ENCODE results near the gene CDS2. TPM values are rescaled to one million over a fixed set of nuclear protein-coding genes. Genes with fewer than 3 reads are reported as not detected.

Gene CDS2
- total and polyA plus RNA-seq, 2 experiments from 2014 or later: 18.7 to 31.9 TPM

- Histone ChIP-seq H3K4me1 (ENCODE audit: low read depth) (no peaks in the 10 kb centered on the region), H3K4me3 (no peak overlapping the region), H3K27me3 (no peaks in the 10 kb centered on the region), H3K36me3 (peaks cover 15% of the 10 kb centered on the region), H3K9me3 (ENCODE audit: low read depth) (no peaks in the 10 kb centered on the region), H3K27ac (no peak overlapping the region)
- no peak for TF ChIP-seq CTCF (IDR thresholded peaks at IDR 0.05; ENCODE audit: low read depth, low read length)
- DNase-seq (ENCODE audit: low read depth in 1 of 2, low spot score in 1 of 2): peak in 1 of 2 donors; percentile 47
These were observed 55.1 kb downstream of the CDS2 start for GRCh38 chr20:5181958-5182357.

- no peak overlapping the region for H3K4me3 ChIP-seq
- no peak for DNase-seq (ENCODE audit: low read depth in 1 of 2, low spot score in 1 of 2)
- H3K36me3 ChIP-seq: peaks cover 18% of the 10 kb centered on the region
- no peak overlapping the region for H3K27ac ChIP-seq
- H3K27me3 ChIP-seq: no peaks in the 10 kb centered on the region
- no peaks in the 10 kb centered on the region for H3K4me1 ChIP-seq (ENCODE audit: low read depth)
- no peaks in the 10 kb centered on the region for H3K9me3 ChIP-seq (ENCODE audit: low read depth)
- no peak for TF ChIP-seq CTCF (IDR thresholded peaks at IDR 0.05; ENCODE audit: low read depth, low read length)
These were observed 55.9 kb downstream of the CDS2 start for GRCh38 chr20:5182615-5183254.

GRCh38 chr20:5183731-5184474 is 57.1 kb downstream of the CDS2 start:
- Histone ChIP-seq H3K9me3 (ENCODE audit: low read depth) (no peaks in the 10 kb centered on the region), H3K27ac (no peak overlapping the region), H3K36me3 (peaks cover 25% of the 10 kb centered on the region), H3K27me3 (no peaks in the 10 kb centered on the region), H3K4me3 (no peak overlapping the region), H3K4me1 (ENCODE audit: low read depth) (no peaks in the 10 kb centered on the region)
- TF ChIP-seq CTCF (IDR thresholded peaks at IDR 0.05; ENCODE audit: low read depth, low read length): no peak
- DNase-seq (ENCODE audit: low read depth in 1 of 2, low spot score in 1 of 2): no peak

GRCh38 chr20:5184684-5185083 is 57.9 kb downstream of the CDS2 start:
- Histone ChIP-seq H3K9me3 (ENCODE audit: low read depth) (no peaks in the 10 kb centered on the region), H3K27me3 (no peaks in the 10 kb centered on the region), H3K4me1 (ENCODE audit: low read depth) (no peaks in the 10 kb centered on the region), H3K27ac (no peak overlapping the region), H3K36me3 (peaks cover 29% of the 10 kb centered on the region), H3K4me3 (no peak overlapping the region)
- no peak for TF ChIP-seq CTCF (IDR thresholded peaks at IDR 0.05; ENCODE audit: low read depth, low read length)
- DNase-seq (ENCODE audit: low read depth in 1 of 2, low spot score in 1 of 2): no peak

- H3K4me1 ChIP-seq (ENCODE audit: low read depth): no peaks in the 10 kb centered on the region
- DNase-seq (ENCODE audit: low read depth in 1 of 2, low spot score in 1 of 2): no peak
- no peak overlapping the region for H3K27ac ChIP-seq
- no peak for TF ChIP-seq CTCF (IDR thresholded peaks at IDR 0.05; ENCODE audit: low read depth, low read length)
- no peaks in the 10 kb centered on the region for H3K9me3 ChIP-seq (ENCODE audit: low read depth)
- H3K27me3 ChIP-seq: no peaks in the 10 kb centered on the region
- peaks cover 32% of the 10 kb centered on the region for H3K36me3 ChIP-seq
- H3K4me3 ChIP-seq: no peak overlapping the region
These were observed 60.3 kb downstream of the CDS2 start for GRCh38 chr20:5187122-5187521.
